ENCODE results near the gene INSIG1.

The INSIG1 gene

DNA sequence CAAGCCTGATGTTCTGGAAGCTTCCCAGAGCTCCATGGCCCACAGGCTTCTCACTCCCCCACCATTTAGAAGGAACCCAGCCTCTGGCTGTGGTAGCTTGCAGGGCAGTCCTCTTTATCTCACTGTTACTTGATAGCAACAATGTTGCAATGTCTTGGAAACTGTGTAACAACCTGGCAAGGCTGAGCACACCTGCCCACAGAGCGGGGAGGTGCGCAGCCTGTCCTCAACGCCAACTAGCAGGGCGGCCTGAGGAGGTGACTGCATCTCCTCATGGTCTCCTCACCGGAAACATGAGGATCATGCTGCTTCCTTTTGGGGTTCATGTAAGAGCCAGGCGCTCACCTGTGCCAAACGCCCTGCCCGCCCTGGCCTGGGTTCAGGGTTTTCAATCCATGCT lies 43.7 kb upstream of the INSIG1 start:
- ATAC-seq, result no peak
- TF ChIP-seq TOX (CRISPR knock-in tag; IDR thresholded peaks at IDR 0.05; ENCODE audit: borderline replicate concordance) (no peak), RARB (CRISPR knock-in tag; IDR thresholded peaks at IDR 0.05) (no peak), ARNTL (CRISPR knock-in tag; IDR thresholded peaks at IDR 0.05; ENCODE audit: borderline replicate concordance, low read depth) (no peak), ISL1 (CRISPR knock-in tag; IDR thresholded peaks at IDR 0.05) (no peak), ZNF565 (CRISPR knock-in tag; conservative IDR thresholded peaks at IDR 0.05; ENCODE audit: low read depth) (no peak), OSR1 (CRISPR knock-in tag; IDR thresholded peaks at IDR 0.05) (no peak), SNAI2 (CRISPR knock-in tag; IDR thresholded peaks at IDR 0.05) (no peak), ZFP3 (CRISPR knock-in tag; IDR thresholded peaks at IDR 0.05) (no peak), ZC3H10 (CRISPR knock-in tag; IDR thresholded peaks at IDR 0.05) (no peak), PPARA (CRISPR knock-in tag; IDR thresholded peaks at IDR 0.05; ENCODE audit: borderline replicate concordance) (no peak), ZNF70 (CRISPR knock-in tag; IDR thresholded peaks at IDR 0.05) (no peak)
- TF ChIP-seq, protein P1, sequence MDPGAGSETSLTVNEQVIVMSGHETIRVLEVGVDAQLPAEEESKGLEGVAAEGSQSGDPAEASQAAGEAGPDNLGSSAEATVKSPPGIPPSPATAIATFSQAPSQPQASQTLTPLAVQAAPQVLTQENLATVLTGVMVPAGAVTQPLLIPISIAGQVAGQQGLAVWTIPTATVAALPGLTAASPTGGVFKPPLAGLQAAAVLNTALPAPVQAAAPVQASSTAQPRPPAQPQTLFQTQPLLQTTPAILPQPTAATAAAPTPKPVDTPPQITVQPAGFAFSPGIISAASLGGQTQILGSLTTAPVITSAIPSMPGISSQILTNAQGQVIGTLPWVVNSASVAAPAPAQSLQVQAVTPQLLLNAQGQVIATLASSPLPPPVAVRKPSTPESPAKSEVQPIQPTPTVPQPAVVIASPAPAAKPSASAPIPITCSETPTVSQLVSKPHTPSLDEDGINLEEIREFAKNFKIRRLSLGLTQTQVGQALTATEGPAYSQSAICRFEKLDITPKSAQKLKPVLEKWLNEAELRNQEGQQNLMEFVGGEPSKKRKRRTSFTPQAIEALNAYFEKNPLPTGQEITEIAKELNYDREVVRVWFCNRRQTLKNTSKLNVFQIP (CRISPR knock-in tag; IDR thresholded peaks at IDR 0.05; ENCODE audit: borderline replicate concordance, low read depth), result no peak
- TF ChIP-seq, protein P2, sequence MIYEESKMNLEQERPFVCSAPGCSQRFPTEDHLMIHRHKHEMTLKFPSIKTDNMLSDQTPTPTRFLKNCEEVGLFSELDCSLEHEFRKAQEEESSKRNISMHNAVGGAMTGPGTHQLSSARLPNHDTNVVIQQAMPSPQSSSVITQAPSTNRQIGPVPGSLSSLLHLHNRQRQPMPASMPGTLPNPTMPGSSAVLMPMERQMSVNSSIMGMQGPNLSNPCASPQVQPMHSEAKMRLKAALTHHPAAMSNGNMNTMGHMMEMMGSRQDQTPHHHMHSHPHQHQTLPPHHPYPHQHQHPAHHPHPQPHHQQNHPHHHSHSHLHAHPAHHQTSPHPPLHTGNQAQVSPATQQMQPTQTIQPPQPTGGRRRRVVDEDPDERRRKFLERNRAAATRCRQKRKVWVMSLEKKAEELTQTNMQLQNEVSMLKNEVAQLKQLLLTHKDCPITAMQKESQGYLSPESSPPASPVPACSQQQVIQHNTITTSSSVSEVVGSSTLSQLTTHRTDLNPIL (CRISPR knock-in tag; IDR thresholded peaks at IDR 0.05; ENCODE audit: low read depth), result no peak
- TF ChIP-seq, protein P3, sequence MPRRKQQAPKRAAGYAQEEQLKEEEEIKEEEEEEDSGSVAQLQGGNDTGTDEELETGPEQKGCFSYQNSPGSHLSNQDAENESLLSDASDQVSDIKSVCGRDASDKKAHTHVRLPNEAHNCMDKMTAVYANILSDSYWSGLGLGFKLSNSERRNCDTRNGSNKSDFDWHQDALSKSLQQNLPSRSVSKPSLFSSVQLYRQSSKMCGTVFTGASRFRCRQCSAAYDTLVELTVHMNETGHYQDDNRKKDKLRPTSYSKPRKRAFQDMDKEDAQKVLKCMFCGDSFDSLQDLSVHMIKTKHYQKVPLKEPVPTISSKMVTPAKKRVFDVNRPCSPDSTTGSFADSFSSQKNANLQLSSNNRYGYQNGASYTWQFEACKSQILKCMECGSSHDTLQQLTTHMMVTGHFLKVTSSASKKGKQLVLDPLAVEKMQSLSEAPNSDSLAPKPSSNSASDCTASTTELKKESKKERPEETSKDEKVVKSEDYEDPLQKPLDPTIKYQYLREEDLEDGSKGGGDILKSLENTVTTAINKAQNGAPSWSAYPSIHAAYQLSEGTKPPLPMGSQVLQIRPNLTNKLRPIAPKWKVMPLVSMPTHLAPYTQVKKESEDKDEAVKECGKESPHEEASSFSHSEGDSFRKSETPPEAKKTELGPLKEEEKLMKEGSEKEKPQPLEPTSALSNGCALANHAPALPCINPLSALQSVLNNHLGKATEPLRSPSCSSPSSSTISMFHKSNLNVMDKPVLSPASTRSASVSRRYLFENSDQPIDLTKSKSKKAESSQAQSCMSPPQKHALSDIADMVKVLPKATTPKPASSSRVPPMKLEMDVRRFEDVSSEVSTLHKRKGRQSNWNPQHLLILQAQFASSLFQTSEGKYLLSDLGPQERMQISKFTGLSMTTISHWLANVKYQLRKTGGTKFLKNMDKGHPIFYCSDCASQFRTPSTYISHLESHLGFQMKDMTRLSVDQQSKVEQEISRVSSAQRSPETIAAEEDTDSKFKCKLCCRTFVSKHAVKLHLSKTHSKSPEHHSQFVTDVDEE (CRISPR knock-in tag; IDR thresholded peaks at IDR 0.05), result no peak
- TF ChIP-seq, protein P4, sequence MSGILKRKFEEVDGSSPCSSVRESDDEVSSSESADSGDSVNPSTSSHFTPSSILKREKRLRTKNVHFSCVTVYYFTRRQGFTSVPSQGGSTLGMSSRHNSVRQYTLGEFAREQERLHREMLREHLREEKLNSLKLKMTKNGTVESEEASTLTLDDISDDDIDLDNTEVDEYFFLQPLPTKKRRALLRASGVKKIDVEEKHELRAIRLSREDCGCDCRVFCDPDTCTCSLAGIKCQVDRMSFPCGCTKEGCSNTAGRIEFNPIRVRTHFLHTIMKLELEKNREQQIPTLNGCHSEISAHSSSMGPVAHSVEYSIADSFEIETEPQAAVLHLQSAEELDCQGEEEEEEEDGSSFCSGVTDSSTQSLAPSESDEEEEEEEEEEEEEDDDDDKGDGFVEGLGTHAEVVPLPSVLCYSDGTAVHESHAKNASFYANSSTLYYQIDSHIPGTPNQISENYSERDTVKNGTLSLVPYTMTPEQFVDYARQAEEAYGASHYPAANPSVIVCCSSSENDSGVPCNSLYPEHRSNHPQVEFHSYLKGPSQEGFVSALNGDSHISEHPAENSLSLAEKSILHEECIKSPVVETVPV (CRISPR knock-in tag; IDR thresholded peaks at IDR 0.05), result no peak
- TF ChIP-seq, protein P5, sequence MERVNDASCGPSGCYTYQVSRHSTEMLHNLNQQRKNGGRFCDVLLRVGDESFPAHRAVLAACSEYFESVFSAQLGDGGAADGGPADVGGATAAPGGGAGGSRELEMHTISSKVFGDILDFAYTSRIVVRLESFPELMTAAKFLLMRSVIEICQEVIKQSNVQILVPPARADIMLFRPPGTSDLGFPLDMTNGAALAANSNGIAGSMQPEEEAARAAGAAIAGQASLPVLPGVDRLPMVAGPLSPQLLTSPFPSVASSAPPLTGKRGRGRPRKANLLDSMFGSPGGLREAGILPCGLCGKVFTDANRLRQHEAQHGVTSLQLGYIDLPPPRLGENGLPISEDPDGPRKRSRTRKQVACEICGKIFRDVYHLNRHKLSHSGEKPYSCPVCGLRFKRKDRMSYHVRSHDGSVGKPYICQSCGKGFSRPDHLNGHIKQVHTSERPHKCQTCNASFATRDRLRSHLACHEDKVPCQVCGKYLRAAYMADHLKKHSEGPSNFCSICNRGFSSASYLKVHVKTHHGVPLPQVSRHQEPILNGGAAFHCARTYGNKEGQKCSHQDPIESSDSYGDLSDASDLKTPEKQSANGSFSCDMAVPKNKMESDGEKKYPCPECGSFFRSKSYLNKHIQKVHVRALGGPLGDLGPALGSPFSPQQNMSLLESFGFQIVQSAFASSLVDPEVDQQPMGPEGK (CRISPR knock-in tag; IDR thresholded peaks at IDR 0.05; ENCODE audit: borderline replicate concordance), result no peak

DNA sequence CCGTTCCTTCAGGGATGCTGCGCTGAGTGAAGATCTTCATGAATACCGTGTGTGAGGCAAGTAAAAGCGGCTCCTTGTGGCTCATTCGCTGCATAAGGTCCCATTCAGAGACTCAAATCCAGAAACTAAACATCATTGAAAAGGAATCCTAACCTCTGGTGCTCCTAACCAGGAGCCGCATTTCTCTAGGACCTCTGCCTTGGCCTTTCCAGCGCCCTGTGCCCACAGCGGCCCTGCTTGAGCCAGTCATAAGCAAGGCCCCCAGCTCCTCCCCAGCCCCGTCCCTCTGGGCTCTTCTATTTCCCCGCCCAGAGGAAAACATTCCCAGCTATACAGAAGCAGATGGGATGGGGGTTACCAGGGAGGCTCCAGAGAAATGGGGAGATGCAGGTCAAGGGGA lies 42.6 kb upstream of the INSIG1 start:
- ATAC-seq, result no peak
- TF ChIP-seq, protein P3 (CRISPR knock-in tag; IDR thresholded peaks at IDR 0.05), result no peak
- TF ChIP-seq OSR1 (CRISPR knock-in tag; IDR thresholded peaks at IDR 0.05), result no peak
- no peak for TF ChIP-seq ZNF70 (CRISPR knock-in tag; IDR thresholded peaks at IDR 0.05)
- no peak for TF ChIP-seq ZFP3 (CRISPR knock-in tag; IDR thresholded peaks at IDR 0.05)
- no peak for TF ChIP-seq ZNF565 (CRISPR knock-in tag; conservative IDR thresholded peaks at IDR 0.05; ENCODE audit: low read depth)

DNA sequence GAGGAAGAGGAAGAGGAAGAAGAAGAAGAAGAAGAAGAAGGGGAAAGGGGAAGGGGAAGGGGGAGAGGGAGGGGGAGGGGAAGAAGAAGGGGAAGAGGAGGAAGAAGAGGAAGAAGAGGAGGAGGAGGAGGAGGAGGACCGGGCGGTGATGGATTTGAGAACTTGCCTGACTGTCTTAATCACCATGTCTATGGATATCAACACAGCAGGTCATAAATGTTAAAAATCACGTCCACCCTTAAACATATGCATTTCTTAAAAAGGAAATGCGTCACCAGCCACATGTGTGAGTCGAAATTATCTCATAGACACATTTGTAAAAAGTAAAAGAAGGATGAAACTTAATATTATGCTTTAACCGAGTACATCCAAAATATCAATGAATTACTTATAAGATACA lies 42.1 kb upstream of the INSIG1 start:
- no peak for ATAC-seq
- TF ChIP-seq, protein P5 (CRISPR knock-in tag; IDR thresholded peaks at IDR 0.05; ENCODE audit: borderline replicate concordance), result no peak
- no peak for TF ChIP-seq ZNF70 (CRISPR knock-in tag; IDR thresholded peaks at IDR 0.05)

All from SK-N-SH treated with all-trans-retinoic acid at 6 μM for 48 hours (cell line).